Retinal pigment epithelial cell (primary cell): ENCODE data around the gene TRPC4AP.
"Not testable (repeated sequence)": the region's sequence is repeated elsewhere in the genome, so short reads cannot be mapped to it uniquely, and the experiment has no call there.

Experiments used
- DNase-seq: peaks from one replicate; pipeline ENCODE4 v3.0.0-alpha.2; 2010; ENCODE audit warnings: low read depth
- H3K4me3 ChIP-seq: 2 replicates; pipeline ENCODE4 v1.5.1; 2011; ENCODE audit warnings: mild to moderate bottlenecking, low read length, control low read depth, moderate library complexity
- CTCF ChIP-seq: conservative IDR thresholded peaks from 2 replicates; pipeline ENCODE4 v1.5.1; 2011; ENCODE audit warnings: low read depth, low read length, control low read depth, inconsistent platforms

TRPC4AP gene

DNA sequence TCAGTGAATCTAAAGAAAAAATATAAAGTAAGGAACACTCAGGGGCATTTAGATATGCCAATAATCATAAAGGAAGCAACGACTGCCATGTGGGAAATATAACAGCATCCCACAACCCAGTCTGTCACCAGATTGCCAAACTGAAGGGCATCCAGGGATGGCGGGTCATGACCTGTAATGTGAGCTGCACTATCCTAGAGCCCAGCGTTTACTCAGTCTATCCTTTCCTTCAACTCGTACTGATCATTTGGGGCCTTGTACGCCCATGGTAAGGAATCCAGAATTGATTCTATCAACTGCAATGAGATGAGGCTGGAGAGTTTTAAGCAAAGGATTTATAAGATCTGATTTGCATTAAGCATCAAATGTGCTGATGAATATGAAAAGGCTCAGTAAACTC is 5.3 kb downstream of the TRPC4AP start:
- no peak for DNase-seq
- TF ChIP-seq CTCF, result no peak
- no peak overlapping the region for H3K4me3 ChIP-seq

- no peak for TF ChIP-seq CTCF
Measured at GRCh38 chr20:35085477-35086225, 7.0 kb downstream of the TRPC4AP start.

GRCh38 chr20:35084998-35085397 is 7.6 kb downstream of the TRPC4AP start:
- no peak for TF ChIP-seq CTCF

More at GRCh38 chr20:35085477-35086225, 7.0 kb downstream of the TRPC4AP start:
- no peak for DNase-seq
- H3K4me3 ChIP-seq, result no peak overlapping the region

GRCh38 chr20:35080348-35080642 is 12.3 kb downstream of the TRPC4AP start:
- not testable (repeated sequence) for H3K4me3 ChIP-seq, DNase-seq

More at GRCh38 chr20:35084998-35085397, 7.6 kb downstream of the TRPC4AP start:
- no peak for DNase-seq
- no peak overlapping the region for H3K4me3 ChIP-seq

- DNase-seq, result no peak
- no peak overlapping the region for H3K4me3 ChIP-seq
- TF ChIP-seq CTCF, result no peak
Measured at GRCh38 chr20:35079472-35080347, 12.9 kb downstream of the TRPC4AP start.

DNA sequence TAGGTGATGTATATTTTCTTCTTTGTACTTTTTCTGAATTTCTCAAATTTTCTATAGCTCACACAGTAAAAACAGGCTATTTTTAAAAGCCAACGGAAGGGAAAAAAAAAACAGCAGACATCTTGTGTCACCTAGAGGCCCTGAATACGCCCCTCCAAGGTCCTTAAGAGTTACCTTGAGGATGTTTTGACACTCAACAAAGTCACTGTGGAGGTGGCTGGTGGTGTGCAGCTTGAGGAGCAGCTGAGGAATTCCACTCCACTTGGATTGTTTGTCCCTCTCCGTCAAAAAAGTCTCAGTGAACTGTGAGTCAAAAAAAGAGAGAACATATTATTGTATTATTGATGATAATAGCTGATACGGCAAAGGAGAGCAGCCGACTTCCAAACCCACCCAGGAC is 14.7 kb downstream of the TRPC4AP start:
- DNase-seq, result no peak
- no peak overlapping the region for H3K4me3 ChIP-seq
- TF ChIP-seq CTCF, result no peak

GRCh38 chr20:35077341-35077740 is 15.3 kb downstream of the TRPC4AP start:
- no peak overlapping the region for H3K4me3 ChIP-seq
- no peak for DNase-seq
- TF ChIP-seq CTCF, result no peak

DNA sequence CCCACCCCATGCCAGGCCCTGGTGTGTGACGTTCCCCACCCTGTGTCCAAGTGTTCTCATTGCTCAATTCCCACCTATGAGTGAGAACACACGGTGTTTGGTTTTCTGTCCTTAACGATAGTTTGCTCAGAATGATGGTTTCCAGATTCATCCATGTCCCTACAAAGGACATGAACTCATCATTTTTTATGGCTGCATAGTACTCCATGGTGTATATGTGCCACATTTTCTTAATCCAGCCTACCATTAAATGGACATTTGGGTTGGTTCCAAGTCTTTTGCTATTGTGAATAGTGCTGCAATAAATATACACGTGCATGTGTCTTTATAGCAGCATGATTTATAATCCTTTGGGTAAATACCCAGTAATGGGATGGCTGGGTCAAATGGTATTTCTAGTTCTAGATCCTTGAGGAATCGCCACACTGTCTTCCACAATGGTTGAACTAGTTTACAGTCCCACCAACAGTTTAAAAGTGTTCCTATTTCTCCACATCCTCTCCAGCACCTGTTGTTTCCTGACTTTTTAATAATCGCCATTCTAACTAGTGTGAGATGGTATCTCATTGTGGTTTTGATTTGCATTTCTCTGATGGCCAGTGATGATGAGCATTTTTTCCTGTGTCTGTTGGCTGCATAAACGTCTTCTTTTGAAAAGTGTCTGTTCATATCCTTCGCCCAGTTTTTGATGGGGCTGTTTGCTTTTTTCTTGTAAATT is 21.0 kb downstream of the TRPC4AP start:
- H3K4me3 ChIP-seq, DNase-seq: not testable (repeated sequence)
